ENCODE results near the gene LMOD2.

Gene LMOD2

DNA sequence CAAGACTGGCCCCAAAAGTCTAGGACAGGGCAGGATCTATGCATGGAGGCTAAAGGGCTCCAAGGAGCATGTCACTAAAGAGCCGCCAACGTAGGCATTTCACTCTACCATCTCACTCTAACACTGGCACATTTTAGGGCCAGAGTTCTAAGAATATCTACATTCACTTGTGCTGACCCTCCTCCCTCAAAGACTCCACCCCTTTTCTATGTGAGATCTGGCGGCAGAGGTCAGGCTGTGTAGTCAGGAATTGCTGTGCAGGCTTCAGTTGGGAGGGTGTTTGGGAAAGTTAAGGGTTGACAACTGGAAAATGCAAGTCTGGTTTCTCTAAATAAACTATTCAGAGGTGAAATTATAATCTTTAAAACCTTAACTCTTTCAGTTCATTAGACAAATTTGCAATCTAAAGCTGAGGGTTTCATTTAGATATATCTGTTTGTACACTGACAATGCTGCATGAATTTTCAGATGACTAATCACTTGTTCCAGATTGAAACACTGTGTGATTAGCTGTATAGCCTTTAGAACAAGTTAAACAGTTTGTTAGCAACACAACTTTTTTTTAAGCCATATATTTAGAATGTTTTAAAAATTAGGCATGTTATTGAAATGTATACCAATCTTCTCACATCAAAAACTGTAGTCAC, 18.2 kb downstream of the LMOD2 start:
- H3K4me2 ChIP-seq (ENCODE audit: insufficient read depth, low read length, poor library complexity, severe bottlenecking) = no peak overlapping the region
- no peak overlapping the region for H3K27ac ChIP-seq (replicated peaks; ENCODE audit: low read length)
- H3K27me3 ChIP-seq (ENCODE audit: control insufficient read depth in 3 of 3, insufficient read depth in 3 of 3, low read depth in 1 of 3, low read length in 3 of 3) = no peaks in the 10 kb centered on the region
- no peak overlapping the region for H2BK5ac ChIP-seq (ENCODE audit: low read length)
- DNase-seq (ENCODE audit: low spot score) = no peak
- no peak overlapping the region for H3K23ac ChIP-seq (ENCODE audit: low read depth, low read length, poor library complexity)
- H3K4me3 ChIP-seq (ENCODE audit: low read length in 2 of 2) = no peak overlapping the region
- no peak overlapping the region for H3K18ac ChIP-seq (ENCODE audit: low read length)
- no peak overlapping the region for H3K9ac ChIP-seq (ENCODE audit: low read depth, low read length, poor library complexity)
- no peak overlapping the region for H2BK12ac ChIP-seq (ENCODE audit: low read length)
- no CpG with 5 or more reads among the region's 3 CpGs for WGBS, 2 donors (ENCODE audit: extremely low coverage in 2 of 2, insufficient read length in 2 of 2, insufficient replicate concordance in 1 of 2)
- H3K79me1 ChIP-seq (ENCODE audit: low read depth, low read length) = no peaks in the 10 kb centered on the region
- H4K8ac ChIP-seq (ENCODE audit: low read depth, low read length) = no peak overlapping the region
- no peak overlapping the region for H2BK120ac ChIP-seq (ENCODE audit: low read depth, low read length)
- H3K36me3 ChIP-seq (replicated peaks in 1 of 2; ENCODE audit: control insufficient read depth in 2 of 2, insufficient read depth in 2 of 2, low read length in 2 of 2) = no peaks in the 10 kb centered on the region
- H2AK5ac ChIP-seq (ENCODE audit: low read depth, low read length) = no peak overlapping the region
- no peaks in the 10 kb centered on the region for H3K9me3 ChIP-seq (replicated peaks in 1 of 2; ENCODE audit: control insufficient read depth in 2 of 2, insufficient read depth in 1 of 2, low read depth in 1 of 2, low read length in 2 of 2)
- H3K14ac ChIP-seq (ENCODE audit: low read length) = no peak overlapping the region
- H3K4me1 ChIP-seq (ENCODE audit: control insufficient read depth in 2 of 2, insufficient read depth in 1 of 2, low read depth in 1 of 2, low read length in 2 of 2) = peaks cover 0 to 4% of the 10 kb centered on the region in 2 donors
- H3K4ac ChIP-seq (ENCODE audit: low read length) = no peak overlapping the region
- no peak overlapping the region for H4K91ac ChIP-seq (ENCODE audit: low read depth, low read length, poor library complexity)
- no peak overlapping the region for H2AFZ ChIP-seq (ENCODE audit: low read length)
- no peak overlapping the region for H2BK15ac ChIP-seq (ENCODE audit: low read length)

DNA sequence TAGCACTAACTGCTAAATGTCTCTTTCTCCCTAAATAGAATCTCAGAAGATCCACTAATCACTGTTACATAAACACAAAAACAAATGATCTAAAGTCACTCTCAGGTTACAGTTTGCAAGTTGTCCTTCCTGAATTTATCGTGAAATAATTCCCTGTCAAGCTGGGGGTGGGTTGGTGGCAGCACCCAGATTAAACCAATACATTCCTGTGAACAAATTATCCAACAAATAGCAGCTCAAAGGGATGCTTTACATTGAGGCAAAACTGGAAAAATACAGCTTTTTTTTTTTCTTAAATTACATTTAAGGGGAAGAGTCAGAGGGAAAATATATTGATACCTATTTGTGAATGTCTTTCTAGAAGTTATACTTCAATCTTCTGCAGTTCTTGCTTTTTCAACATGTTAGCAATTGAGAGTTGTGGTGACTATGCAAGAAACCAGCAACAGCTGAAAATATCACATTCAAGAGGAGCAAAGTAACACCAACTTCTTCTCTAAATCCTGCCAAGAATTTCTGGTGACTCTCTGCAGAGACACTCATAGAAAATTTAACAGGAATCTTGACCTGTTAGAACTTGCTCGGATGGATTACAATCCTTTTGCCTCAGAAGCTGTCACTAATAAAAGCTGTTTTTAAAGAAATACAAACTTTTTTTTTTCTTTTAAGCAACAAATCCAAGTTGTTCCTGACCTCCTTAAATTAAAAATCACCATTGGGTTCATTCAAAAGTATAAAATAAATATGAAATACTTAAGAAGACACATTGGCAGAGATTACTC, 18.9 kb downstream of the LMOD2 start:
- no peaks in the 10 kb centered on the region for H3K79me1 ChIP-seq (ENCODE audit: low read depth, low read length)

DNA sequence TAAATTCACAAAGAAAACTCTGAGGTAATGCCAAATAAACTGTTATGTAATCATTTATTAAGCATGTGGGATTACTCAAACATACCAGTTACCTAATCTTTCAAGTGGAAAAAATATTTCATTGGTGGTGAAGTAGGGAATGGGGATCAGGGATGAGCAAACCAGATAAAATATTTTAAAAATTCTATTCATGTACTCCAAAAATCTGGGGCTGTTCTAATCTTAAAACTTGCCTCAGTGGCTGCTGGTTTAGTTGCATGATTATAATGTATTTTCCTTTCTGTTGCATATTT, 19.5 kb downstream of the LMOD2 start:
- H2AFZ ChIP-seq (ENCODE audit: low read length) = no peak overlapping the region
- H3K4me3 ChIP-seq (ENCODE audit: low read length in 2 of 2) = no peak overlapping the region
- H3K4ac ChIP-seq (ENCODE audit: low read length) = no peak overlapping the region
- H3K27ac ChIP-seq (replicated peaks; ENCODE audit: low read length) = no peak overlapping the region
- no peak for DNase-seq (ENCODE audit: low spot score)
- H3K27me3 ChIP-seq (ENCODE audit: control insufficient read depth in 3 of 3, insufficient read depth in 3 of 3, low read depth in 1 of 3, low read length in 3 of 3) = no peaks in the 10 kb centered on the region
- H3K18ac ChIP-seq (ENCODE audit: low read length) = no peak overlapping the region
- no peak overlapping the region for H4K8ac ChIP-seq (ENCODE audit: low read depth, low read length)
- peaks cover 0 to 4% of the 10 kb centered on the region in 2 donors for H3K4me1 ChIP-seq (ENCODE audit: control insufficient read depth in 2 of 2, insufficient read depth in 1 of 2, low read depth in 1 of 2, low read length in 2 of 2)
- H2BK120ac ChIP-seq (ENCODE audit: low read depth, low read length) = no peak overlapping the region
- H3K4me2 ChIP-seq (ENCODE audit: insufficient read depth, low read length, poor library complexity, severe bottlenecking) = no peak overlapping the region
- no peak overlapping the region for H3K23ac ChIP-seq (ENCODE audit: low read depth, low read length, poor library complexity)
- H2BK5ac ChIP-seq (ENCODE audit: low read length) = no peak overlapping the region
- no peak overlapping the region for H3K14ac ChIP-seq (ENCODE audit: low read length)
- no peak overlapping the region for H2BK12ac ChIP-seq (ENCODE audit: low read length)
- no peak overlapping the region for H3K9ac ChIP-seq (ENCODE audit: low read depth, low read length, poor library complexity)
- H3K79me1 ChIP-seq (ENCODE audit: low read depth, low read length) = no peaks in the 10 kb centered on the region
- no peak overlapping the region for H2BK15ac ChIP-seq (ENCODE audit: low read length)
- H3K9me3 ChIP-seq (replicated peaks in 1 of 2; ENCODE audit: control insufficient read depth in 2 of 2, insufficient read depth in 1 of 2, low read depth in 1 of 2, low read length in 2 of 2) = peaks cover 0 to 2% of the 10 kb centered on the region in 2 donors
- no peak overlapping the region for H2AK5ac ChIP-seq (ENCODE audit: low read depth, low read length)
- peaks cover 2 to 9% of the 10 kb centered on the region in 2 donors for H3K36me3 ChIP-seq (replicated peaks in 1 of 2; ENCODE audit: control insufficient read depth in 2 of 2, insufficient read depth in 2 of 2, low read length in 2 of 2)
- no peak overlapping the region for H4K91ac ChIP-seq (ENCODE audit: low read depth, low read length, poor library complexity)

More for the DNA sequence above, 18.9 kb downstream of the LMOD2 start:
- no peaks in the 10 kb centered on the region for H3K27me3 ChIP-seq (ENCODE audit: control insufficient read depth in 3 of 3, insufficient read depth in 3 of 3, low read depth in 1 of 3, low read length in 3 of 3)
- no CpG with 5 or more reads among the region's 2 CpGs for whole genome bisulfite sequencing, 2 donors (ENCODE audit: extremely low coverage in 2 of 2, insufficient read length in 2 of 2, insufficient replicate concordance in 1 of 2)
- no peak overlapping the region for H3K23ac ChIP-seq (ENCODE audit: low read depth, low read length, poor library complexity)
- H3K4ac ChIP-seq (ENCODE audit: low read length) = no peak overlapping the region
- H3K27ac ChIP-seq (replicated peaks; ENCODE audit: low read length) = no peak overlapping the region
- H2AFZ ChIP-seq (ENCODE audit: low read length) = no peak overlapping the region
- no peak overlapping the region for H3K4me2 ChIP-seq (ENCODE audit: insufficient read depth, low read length, poor library complexity, severe bottlenecking)
- H3K36me3 ChIP-seq (replicated peaks in 1 of 2; ENCODE audit: control insufficient read depth in 2 of 2, insufficient read depth in 2 of 2, low read length in 2 of 2) = peaks cover 0 to 3% of the 10 kb centered on the region in 2 donors
- no peak overlapping the region for H2BK15ac ChIP-seq (ENCODE audit: low read length)
- peaks cover 0 to 4% of the 10 kb centered on the region in 2 donors for H3K4me1 ChIP-seq (ENCODE audit: control insufficient read depth in 2 of 2, insufficient read depth in 1 of 2, low read depth in 1 of 2, low read length in 2 of 2)
- no peak overlapping the region for H2BK120ac ChIP-seq (ENCODE audit: low read depth, low read length)
- H4K8ac ChIP-seq (ENCODE audit: low read depth, low read length) = no peak overlapping the region
- no peak for DNase-seq (ENCODE audit: low spot score)
- no peak overlapping the region for H3K4me3 ChIP-seq (ENCODE audit: low read length in 2 of 2)
- H2AK5ac ChIP-seq (ENCODE audit: low read depth, low read length) = no peak overlapping the region
- H3K18ac ChIP-seq (ENCODE audit: low read length) = no peak overlapping the region
- H3K9ac ChIP-seq (ENCODE audit: low read depth, low read length, poor library complexity) = no peak overlapping the region
- no peak overlapping the region for H2BK12ac ChIP-seq (ENCODE audit: low read length)
- no peak overlapping the region for H2BK5ac ChIP-seq (ENCODE audit: low read length)
- peaks cover 0 to under 1% of the 10 kb centered on the region in 2 donors for H3K9me3 ChIP-seq (replicated peaks in 1 of 2; ENCODE audit: control insufficient read depth in 2 of 2, insufficient read depth in 1 of 2, low read depth in 1 of 2, low read length in 2 of 2)
- H4K91ac ChIP-seq (ENCODE audit: low read depth, low read length, poor library complexity) = no peak overlapping the region
- H3K14ac ChIP-seq (ENCODE audit: low read length) = no peak overlapping the region

DNA sequence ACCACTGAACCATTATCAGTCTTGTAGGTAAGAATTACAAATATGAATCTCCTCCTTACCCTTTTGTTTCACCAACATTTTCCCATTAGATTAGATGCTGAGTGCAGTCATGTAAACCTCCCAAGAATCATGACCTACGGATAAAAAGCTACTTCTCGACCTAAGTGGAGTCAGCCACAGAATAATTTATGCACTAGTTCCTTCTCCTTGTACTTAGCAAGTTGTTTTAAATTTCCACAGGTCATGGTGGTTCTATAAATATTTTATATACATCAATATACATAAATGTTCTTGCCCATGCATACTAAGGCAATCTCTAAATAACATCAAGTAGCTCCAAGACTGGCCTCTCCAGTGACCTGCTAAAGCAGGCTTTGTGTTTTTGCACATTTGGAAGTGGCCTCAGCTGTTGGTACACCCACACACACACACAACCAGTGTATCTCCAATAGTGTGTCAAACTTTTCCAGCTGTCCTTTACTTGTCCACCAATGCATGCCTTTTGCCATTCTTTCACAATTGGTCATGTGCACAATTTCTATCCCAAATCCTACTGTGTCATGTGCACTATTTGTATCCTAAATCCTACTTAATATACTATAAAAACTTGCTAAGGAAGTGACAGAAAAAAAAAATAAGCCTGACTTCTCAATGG, 21.5 kb downstream of the LMOD2 start:
- no peak overlapping the region for H3K14ac ChIP-seq (ENCODE audit: low read length)
- H3K4me1 ChIP-seq (ENCODE audit: control insufficient read depth in 2 of 2, insufficient read depth in 1 of 2, low read depth in 1 of 2, low read length in 2 of 2) = peaks cover 0 to 4% of the 10 kb centered on the region in 2 donors
- no peak for DNase-seq (ENCODE audit: low spot score)
- no peak overlapping the region for H3K9ac ChIP-seq (ENCODE audit: low read depth, low read length, poor library complexity)
- H2BK120ac ChIP-seq (ENCODE audit: low read depth, low read length) = no peak overlapping the region
- H2AFZ ChIP-seq (ENCODE audit: low read length) = no peak overlapping the region
- H3K4me2 ChIP-seq (ENCODE audit: insufficient read depth, low read length, poor library complexity, severe bottlenecking) = no peak overlapping the region
- peaks cover 0 to 2% of the 10 kb centered on the region in 2 donors for H3K9me3 ChIP-seq (replicated peaks in 1 of 2; ENCODE audit: control insufficient read depth in 2 of 2, insufficient read depth in 1 of 2, low read depth in 1 of 2, low read length in 2 of 2)
- no peak overlapping the region for H2BK15ac ChIP-seq (ENCODE audit: low read length)
- H2AK5ac ChIP-seq (ENCODE audit: low read depth, low read length) = no peak overlapping the region
- no peak overlapping the region for H4K91ac ChIP-seq (ENCODE audit: low read depth, low read length, poor library complexity)
- H3K23ac ChIP-seq (ENCODE audit: low read depth, low read length, poor library complexity) = no peak overlapping the region
- H3K4me3 ChIP-seq (ENCODE audit: low read length in 2 of 2) = no peak overlapping the region
- H3K27ac ChIP-seq (replicated peaks; ENCODE audit: low read length) = no peak overlapping the region
- no peak overlapping the region for H2BK12ac ChIP-seq (ENCODE audit: low read length)
- no peak overlapping the region for H2BK5ac ChIP-seq (ENCODE audit: low read length)
- no peak overlapping the region for H4K8ac ChIP-seq (ENCODE audit: low read depth, low read length)
- H3K27me3 ChIP-seq (ENCODE audit: control insufficient read depth in 3 of 3, insufficient read depth in 3 of 3, low read depth in 1 of 3, low read length in 3 of 3) = no peaks in the 10 kb centered on the region
- H3K4ac ChIP-seq (ENCODE audit: low read length) = no peak overlapping the region
- no peak overlapping the region for H3K18ac ChIP-seq (ENCODE audit: low read length)
- peaks cover 4 to 29% of the 10 kb centered on the region in 2 donors for H3K36me3 ChIP-seq (replicated peaks in 1 of 2; ENCODE audit: control insufficient read depth in 2 of 2, insufficient read depth in 2 of 2, low read length in 2 of 2)
- WGBS, 2 donors (ENCODE audit: extremely low coverage in 2 of 2, insufficient read length in 2 of 2, insufficient replicate concordance in 1 of 2) = no CpG with 5 or more reads among the region's 2 CpGs
- no peaks in the 10 kb centered on the region for H3K79me1 ChIP-seq (ENCODE audit: low read depth, low read length)
